ENCODE results near the gene AKIRIN1. TPM values are rescaled to one million over a fixed set of nuclear protein-coding genes. Genes with fewer than 3 reads are reported as not detected.
"Not testable (repeated sequence)": the region's sequence is repeated elsewhere in the genome, so short reads cannot be mapped to it uniquely, and the experiment has no call there.

The AKIRIN1 gene
- total RNA-seq, 1 experiment from 2014 or later, result 80.0 TPM

DNA sequence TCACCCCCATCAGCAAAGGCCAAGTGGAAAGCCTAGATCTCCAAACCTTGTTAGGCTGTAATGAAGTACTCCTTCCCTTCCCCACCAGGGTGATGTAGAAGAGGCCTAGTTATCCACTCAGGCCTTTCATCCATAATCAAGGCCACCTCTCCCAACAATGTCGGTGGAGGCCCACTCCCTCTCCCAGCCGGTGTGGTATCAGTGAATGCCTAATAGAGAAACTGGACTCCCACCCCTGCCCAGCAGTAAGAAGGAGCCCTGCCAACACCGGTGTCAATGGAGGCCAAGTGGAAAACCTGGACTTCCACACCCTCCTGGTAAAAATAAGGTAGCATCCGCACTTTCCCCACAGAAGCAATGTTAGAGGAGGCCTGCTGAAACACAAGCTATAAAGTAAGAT, 58.9 kb downstream of the AKIRIN1 start:
- H4K20me1 ChIP-seq (ENCODE audit: insufficient read depth), result no peaks in the 10 kb centered on the region
- intact Hi-C loops (cut with micrococcal nuclease; ENCODE audit: unreplicated experiment), result no loop called here
- no TSS peak for BruUV-seq (replicated peaks)
- H3K36me3 ChIP-seq (ENCODE audit: low read depth), result no peaks in the 10 kb centered on the region
- H3F3A ChIP-seq (ENCODE audit: insufficient read depth, low read depth), result no peaks in the 10 kb centered on the region
- H3K27me3 ChIP-seq (ENCODE audit: insufficient read depth, low read depth), result no peaks in the 10 kb centered on the region
- H2AFZ ChIP-seq, result no peak overlapping the region
- ChIA-PET POLR2A (ENCODE audit: unreplicated experiment) (no interaction called here), CTCF (no interaction called here)
- no peak overlapping the region for H3K4me3 ChIP-seq
- H3K4me2 ChIP-seq, result no peak overlapping the region
- no peak for DNase-seq
- H3K9me2 ChIP-seq (ENCODE audit: insufficient read depth), result no peaks in the 10 kb centered on the region
- H3K27ac ChIP-seq, result no peak overlapping the region
- no peaks in the 10 kb centered on the region for H3K79me2 ChIP-seq (ENCODE audit: low read depth)
- H3K9me3 ChIP-seq (ENCODE audit: insufficient read depth, low read depth), result no peaks in the 10 kb centered on the region
- TF ChIP-seq, protein P1, sequence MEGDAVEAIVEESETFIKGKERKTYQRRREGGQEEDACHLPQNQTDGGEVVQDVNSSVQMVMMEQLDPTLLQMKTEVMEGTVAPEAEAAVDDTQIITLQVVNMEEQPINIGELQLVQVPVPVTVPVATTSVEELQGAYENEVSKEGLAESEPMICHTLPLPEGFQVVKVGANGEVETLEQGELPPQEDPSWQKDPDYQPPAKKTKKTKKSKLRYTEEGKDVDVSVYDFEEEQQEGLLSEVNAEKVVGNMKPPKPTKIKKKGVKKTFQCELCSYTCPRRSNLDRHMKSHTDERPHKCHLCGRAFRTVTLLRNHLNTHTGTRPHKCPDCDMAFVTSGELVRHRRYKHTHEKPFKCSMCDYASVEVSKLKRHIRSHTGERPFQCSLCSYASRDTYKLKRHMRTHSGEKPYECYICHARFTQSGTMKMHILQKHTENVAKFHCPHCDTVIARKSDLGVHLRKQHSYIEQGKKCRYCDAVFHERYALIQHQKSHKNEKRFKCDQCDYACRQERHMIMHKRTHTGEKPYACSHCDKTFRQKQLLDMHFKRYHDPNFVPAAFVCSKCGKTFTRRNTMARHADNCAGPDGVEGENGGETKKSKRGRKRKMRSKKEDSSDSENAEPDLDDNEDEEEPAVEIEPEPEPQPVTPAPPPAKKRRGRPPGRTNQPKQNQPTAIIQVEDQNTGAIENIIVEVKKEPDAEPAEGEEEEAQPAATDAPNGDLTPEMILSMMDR (conservative IDR thresholded peaks at IDR 0.05), result no peak
- no peak for TF ChIP-seq EZH2 (IDR thresholded peaks at IDR 0.05; ENCODE audit: low read depth)
- H3K4me1 ChIP-seq (replicated peaks; ENCODE audit: insufficient read depth), result no peaks in the 10 kb centered on the region

DNA sequence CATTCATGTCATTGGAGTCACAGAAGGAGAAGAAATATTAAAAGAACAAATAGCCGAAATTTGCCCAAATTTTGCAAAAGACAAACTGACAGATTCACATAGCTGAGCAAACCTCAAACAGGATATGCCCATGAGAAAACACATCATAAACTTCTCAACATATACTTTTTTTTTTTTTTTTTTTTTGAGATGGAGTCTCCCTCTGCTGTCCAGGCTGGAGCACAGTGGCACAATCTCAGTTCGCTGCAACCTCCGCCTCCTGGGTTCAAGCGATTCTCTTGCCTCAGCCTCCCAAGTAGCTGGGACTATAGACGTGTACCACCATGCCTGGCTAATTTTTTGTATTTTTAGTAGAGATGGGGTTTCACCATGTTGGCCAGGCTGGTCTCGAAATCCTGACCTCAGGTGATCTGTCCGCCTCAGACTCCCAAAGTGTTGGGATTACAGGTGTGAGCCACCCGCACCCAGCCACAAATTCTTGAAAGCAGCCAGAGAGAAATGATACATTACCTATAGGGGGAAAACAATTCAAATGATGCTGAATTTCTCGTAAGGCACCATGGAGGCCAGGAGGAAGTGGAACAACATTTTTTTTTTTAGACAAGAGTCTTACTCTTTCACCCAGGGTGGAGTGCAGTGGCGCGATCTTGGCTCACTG, 60.2 kb downstream of the AKIRIN1 start:
- H3K4me3 ChIP-seq; H3K4me2 ChIP-seq; BruUV-seq (replicated peaks); H3K27me3 ChIP-seq (ENCODE audit: insufficient read depth, low read depth); POLR2A ChIA-PET (ENCODE audit: unreplicated experiment); H3K27ac ChIP-seq; H3K4me1 ChIP-seq (replicated peaks; ENCODE audit: insufficient read depth); H3K9me3 ChIP-seq (ENCODE audit: insufficient read depth, low read depth); H3K9me2 ChIP-seq (ENCODE audit: insufficient read depth); DNase-seq; H4K20me1 ChIP-seq (ENCODE audit: insufficient read depth); CTCF ChIA-PET; H3K36me3 ChIP-seq (ENCODE audit: low read depth); intact Hi-C loops (cut with micrococcal nuclease; ENCODE audit: unreplicated experiment); H3F3A ChIP-seq (ENCODE audit: insufficient read depth, low read depth); H2AFZ ChIP-seq; H3K79me2 ChIP-seq (ENCODE audit: low read depth): not testable (repeated sequence)

DNA sequence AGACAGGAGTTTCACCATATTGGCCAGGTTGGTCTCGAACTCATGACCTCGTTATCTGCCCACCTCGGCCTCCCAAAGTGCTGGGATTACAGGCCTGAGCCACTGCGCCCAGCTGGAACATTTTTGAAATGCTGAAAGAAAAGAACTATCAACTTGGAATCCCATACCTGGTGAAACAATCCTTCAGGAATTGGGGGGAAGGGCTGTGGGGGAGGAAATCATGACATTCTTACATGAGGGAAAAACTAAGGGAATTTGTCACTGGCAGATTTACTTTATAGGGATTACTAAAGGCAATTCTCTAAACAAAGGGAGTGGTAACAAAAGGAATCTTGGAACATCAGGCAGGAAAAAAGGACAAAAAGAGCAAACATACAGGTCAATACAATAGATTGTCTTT, 60.9 kb downstream of the AKIRIN1 start:
- H3K4me2 ChIP-seq, result no peak overlapping the region
- H3K4me3 ChIP-seq, result no peak overlapping the region
- no peaks in the 10 kb centered on the region for H3K27me3 ChIP-seq (ENCODE audit: insufficient read depth, low read depth)
- H3K27ac ChIP-seq, result no peak overlapping the region
- H3K36me3 ChIP-seq (ENCODE audit: low read depth), result no peaks in the 10 kb centered on the region
- POLR2A ChIA-PET (ENCODE audit: unreplicated experiment), result no interaction called here
- no peaks in the 10 kb centered on the region for H4K20me1 ChIP-seq (ENCODE audit: insufficient read depth)
- CTCF ChIA-PET, result no interaction called here
- no peak overlapping the region for H2AFZ ChIP-seq
- no peak for TF ChIP-seq EZH2 (IDR thresholded peaks at IDR 0.05; ENCODE audit: low read depth)
- TF ChIP-seq, protein P1 (conservative IDR thresholded peaks at IDR 0.05), result no peak
- DNase-seq, result no peak
- intact Hi-C loops (cut with micrococcal nuclease; ENCODE audit: unreplicated experiment), result no loop called here
- no TSS peak for BruUV-seq (replicated peaks)
- no peaks in the 10 kb centered on the region for H3K4me1 ChIP-seq (replicated peaks; ENCODE audit: insufficient read depth)
- 0 out of 2 replicates have a peak, but pooled peaks cover 5% of the 10 kb centered on the region for H3F3A ChIP-seq (ENCODE audit: insufficient read depth, low read depth)
- no peaks in the 10 kb centered on the region for H3K9me2 ChIP-seq (ENCODE audit: insufficient read depth)
- no peaks in the 10 kb centered on the region for H3K9me3 ChIP-seq (ENCODE audit: insufficient read depth, low read depth)
- no peaks in the 10 kb centered on the region for H3K79me2 ChIP-seq (ENCODE audit: low read depth)

DNA sequence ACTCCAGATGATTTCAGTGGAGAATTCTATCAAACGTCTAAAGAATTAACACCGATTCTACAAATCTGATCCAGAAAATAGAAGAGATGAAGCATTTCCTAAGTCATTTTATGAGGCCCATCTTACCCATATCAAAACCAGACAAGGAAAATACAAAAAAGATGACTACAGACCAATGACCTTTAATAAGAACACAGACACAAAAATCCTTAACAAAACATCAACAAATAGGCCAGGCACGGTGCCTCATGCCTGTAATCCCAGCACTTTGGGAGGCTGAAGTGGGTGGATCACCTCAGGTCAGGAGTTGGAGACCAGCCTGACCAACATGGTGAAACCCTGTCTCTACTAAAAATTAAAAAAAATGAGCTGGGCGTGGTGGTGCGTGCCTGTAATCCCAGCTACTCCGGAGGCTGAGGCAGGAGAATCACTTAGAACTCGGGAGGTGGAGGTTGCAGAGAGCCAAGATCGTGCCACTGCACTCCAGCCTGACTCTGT, 64.2 kb downstream of the AKIRIN1 start:
- ChIA-PET POLR2A (ENCODE audit: unreplicated experiment) (interaction anchor here (0.7 kb wide), 1 partner anchor 8 kb away, joined by 5 read pairs; no protein-coding TSS in a partner anchor), CTCF (interaction anchor here (0.6 kb wide), 1 partner anchor 1055 kb away, joined by 3 read pairs; no protein-coding TSS in a partner anchor)
- H3K4me3 ChIP-seq; H3K9me2 ChIP-seq (ENCODE audit: insufficient read depth); DNase-seq; BruUV-seq (replicated peaks); H3K4me1 ChIP-seq (replicated peaks; ENCODE audit: insufficient read depth); H3K36me3 ChIP-seq (ENCODE audit: low read depth); H3K9me3 ChIP-seq (ENCODE audit: insufficient read depth, low read depth); intact Hi-C loops (cut with micrococcal nuclease; ENCODE audit: unreplicated experiment); H4K20me1 ChIP-seq (ENCODE audit: insufficient read depth); H3K4me2 ChIP-seq; H3K27me3 ChIP-seq (ENCODE audit: insufficient read depth, low read depth); H3K27ac ChIP-seq; H3K79me2 ChIP-seq (ENCODE audit: low read depth); H2AFZ ChIP-seq; H3F3A ChIP-seq (ENCODE audit: insufficient read depth, low read depth): not testable (repeated sequence)

Other genes with a start within 250 kb of the AKIRIN1 start
- gene RRAGC, start 131.5 kb upstream of the AKIRIN1 start, total RNA-seq (2021), result 22.1 and 33.0 TPM in 2 replicates
- gene MYCBP, start 117.9 kb upstream of the AKIRIN1 start, total RNA-seq (2021), result 51.9 TPM in 2 replicates
- gene GJA9, start 109.7 kb upstream of the AKIRIN1 start, total RNA-seq (2021), result 0.48 and 1.1 TPM in 2 replicates
- gene RHBDL2, start 49.4 kb upstream of the AKIRIN1 start, total RNA-seq (2021), result 31.6 and 36.9 TPM in 2 replicates
- 498 and 524 TPM in 2 replicates for gene NDUFS5, start 35.1 kb downstream of the AKIRIN1 start, total RNA-seq (2021)
- gene MACF1, start 213.4 kb downstream of the AKIRIN1 start, total RNA-seq (2021), result 189 and 199 TPM in 2 replicates

All from PC-9 (cell line).